HG02610 (cell line): ENCODE measurements around the gene CEACAM6.
"Not testable (repeated sequence)": the region's sequence is repeated elsewhere in the genome, so short reads cannot be mapped to it uniquely, and the experiment has no call there.

Experiments used
- ATAC-seq: cut with Tn5 transposase; IDR thresholded peaks from one replicate; pipeline ENCODE4 v1.9.1; 2021; ENCODE audit warnings: mild to moderate bottlenecking, moderate library complexity; ENCODE audit not compliant: unreplicated experiment

Gene CEACAM6

GRCh38 chr19:41755328-41755913 lies at the start of gene CEACAM6:
TSS of gene CEACAM6 (plus strand) at chr19:41755530. CDS start at chr19:41755639, 109 bp downstream.
- ATAC-seq, result no peak

DNA sequence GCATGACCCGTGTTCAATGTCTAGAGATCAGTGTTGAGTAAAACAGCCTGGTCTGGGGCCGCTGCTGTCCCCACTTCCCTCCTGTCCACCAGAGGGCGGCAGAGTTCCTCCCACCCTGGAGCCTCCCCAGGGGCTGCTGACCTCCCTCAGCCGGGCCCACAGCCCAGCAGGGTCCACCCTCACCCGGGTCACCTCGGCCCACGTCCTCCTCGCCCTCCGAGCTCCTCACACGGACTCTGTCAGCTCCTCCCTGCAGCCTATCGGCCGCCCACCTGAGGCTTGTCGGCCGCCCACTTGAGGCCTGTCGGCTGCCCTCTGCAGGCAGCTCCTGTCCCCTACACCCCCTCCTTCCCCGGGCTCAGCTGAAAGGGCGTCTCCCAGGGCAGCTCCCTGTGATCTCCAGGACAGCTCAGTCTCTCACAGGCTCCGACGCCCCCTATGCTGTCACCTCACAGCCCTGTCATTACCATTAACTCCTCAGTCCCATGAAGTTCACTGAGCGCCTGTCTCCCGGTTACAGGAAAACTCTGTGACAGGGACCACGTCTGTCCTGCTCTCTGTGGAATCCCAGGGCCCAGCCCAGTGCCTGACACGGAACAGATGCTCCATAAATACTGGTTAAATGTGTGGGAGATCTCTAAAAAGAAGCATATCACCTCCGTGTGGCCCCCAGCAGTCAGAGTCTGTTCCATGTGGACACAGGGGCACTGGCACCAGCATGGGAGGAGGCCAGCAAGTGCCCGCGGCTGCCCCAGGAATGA lies 48.4 kb upstream of the CEACAM6 start:
- ATAC-seq, result no peak

DNA sequence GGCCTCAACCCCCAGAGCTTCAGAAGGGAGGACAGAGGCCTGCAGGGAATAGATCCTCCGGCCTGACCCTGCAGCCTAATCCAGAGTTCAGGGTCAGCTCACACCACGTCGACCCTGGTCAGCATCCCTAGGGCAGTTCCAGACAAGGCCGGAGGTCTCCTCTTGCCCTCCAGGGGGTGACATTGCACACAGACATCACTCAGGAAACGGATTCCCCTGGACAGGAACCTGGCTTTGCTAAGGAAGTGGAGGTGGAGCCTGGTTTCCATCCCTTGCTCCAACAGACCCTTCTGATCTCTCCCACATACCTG lies 47.9 kb upstream of the CEACAM6 start:
- no peak for ATAC-seq

DNA sequence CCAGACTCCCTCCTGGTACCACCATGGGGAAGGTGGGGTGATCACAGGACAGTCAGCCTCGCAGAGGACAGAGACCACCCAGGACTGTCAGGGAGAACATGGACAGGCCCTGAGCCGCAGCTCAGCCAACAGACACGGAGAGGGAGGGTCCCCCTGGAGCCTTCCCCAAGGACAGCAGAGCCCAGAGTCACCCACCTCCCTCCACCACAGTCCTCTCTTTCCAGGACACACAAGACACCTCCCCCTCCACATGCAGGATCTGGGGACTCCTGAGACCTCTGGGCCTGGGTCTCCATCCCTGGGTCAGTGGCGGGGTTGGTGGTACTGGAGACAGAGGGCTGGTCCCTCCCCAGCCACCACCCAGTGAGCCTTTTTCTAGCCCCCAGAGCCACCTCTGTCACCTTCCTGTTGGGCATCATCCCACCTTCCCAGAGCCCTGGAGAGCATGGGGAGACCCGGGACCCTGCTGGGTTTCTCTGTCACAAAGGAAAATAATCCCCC lies 47.4 kb upstream of the CEACAM6 start:
- ATAC-seq, result no peak

GRCh38 chr19:41708481-41708880 lies 46.8 kb upstream of the CEACAM6 start, which contains the start of gene CEACAM5:
TSS of gene CEACAM5 (plus strand) at chr19:41708626. CDS start at chr19:41708732, 106 bp downstream.
- no peak for ATAC-seq

- ATAC-seq, result not testable (repeated sequence)
Measured at GRCh38 chr19:41709516-41709915, 45.8 kb upstream of the CEACAM6 start.

- no peak for ATAC-seq
Measured at GRCh38 chr19:41709951-41710645, 45.2 kb upstream of the CEACAM6 start.

DNA sequence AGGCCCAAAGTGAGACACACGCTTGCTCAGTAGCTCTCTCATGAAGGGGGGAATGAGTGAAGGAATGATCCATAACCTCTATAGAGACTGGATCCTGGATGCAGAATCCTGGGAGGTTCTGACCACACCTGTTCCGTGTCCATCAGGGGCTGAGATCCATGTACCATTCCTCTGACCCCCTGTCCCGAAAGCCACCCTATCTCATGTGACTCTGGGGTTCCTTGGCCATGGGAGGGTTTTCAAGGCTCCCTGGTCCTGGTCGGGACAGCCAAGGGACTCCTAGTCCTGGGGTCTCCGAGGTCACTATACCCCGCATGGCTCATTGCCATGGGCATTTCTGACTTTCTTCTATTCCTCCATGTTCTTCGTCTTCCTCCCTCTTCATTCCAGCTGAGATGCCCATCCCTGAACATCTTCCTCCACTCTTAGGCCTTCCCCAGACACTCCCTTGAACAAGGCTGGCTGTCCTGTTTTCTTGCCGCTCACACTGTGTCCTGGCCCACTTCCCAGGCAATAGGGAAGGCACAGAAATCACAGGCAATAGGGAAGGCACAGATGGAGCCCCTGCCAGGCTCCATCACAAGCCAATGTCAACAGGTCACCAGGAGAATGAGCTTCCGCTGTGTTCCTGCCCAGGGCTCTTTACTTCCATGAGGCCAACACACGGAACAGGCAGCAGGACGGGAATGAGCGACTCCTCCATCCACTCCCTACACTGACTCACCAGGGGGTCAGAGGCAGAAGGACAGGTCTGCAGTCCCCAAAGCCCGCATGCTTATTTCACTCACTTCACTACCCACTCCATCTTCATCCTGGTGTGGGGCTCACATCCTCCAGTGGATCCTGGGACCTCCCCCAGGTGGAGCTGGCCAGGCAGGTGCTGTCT lies 43.7 kb upstream of the CEACAM6 start:
- ATAC-seq, result no peak

DNA sequence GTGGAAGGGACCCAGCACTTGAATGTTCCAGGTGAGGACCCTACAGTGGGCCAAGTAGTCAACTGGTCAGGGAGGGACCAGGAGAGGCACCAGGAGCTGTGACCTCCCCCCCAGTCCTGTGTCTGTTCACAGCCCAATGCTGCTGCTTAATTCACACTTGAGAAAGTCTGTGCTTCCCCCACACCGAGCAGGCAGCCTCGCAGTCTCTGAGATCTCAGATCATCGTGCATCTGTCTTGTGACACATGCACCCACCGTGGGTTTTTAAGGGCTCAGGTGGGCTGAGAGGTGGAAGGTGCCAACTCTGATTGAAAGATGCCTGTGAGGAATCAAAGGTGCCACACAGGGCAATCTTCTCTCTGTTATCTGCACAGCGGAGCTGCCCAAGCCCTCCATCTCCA lies 40.7 kb upstream of the CEACAM6 start:
- no peak for ATAC-seq

DNA sequence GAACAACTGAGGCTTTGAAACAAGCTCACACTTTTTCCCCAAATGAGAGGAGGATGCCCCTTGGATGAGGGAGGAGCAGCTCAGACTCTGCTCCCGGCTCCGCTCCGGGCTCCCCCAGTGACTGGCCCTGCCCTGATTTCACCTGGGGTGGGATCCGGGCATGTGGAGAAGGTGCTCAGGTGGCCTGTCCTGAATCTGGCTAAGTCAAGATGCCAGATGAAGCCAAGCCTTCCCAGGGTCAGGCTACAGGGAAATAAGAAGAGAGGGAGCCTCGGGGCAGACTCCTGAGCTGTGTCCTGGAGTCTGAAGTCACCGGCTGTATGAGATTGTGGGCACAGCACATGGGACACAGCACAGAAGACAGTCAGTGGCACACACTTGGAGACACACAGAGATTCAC lies 36.6 kb upstream of the CEACAM6 start:
- no peak for ATAC-seq

- no peak for ATAC-seq
Measured at GRCh38 chr19:41720103-41720502, 35.2 kb upstream of the CEACAM6 start.

GRCh38 chr19:41726493-41726892 lies 28.8 kb upstream of the CEACAM6 start:
- no peak for ATAC-seq

DNA sequence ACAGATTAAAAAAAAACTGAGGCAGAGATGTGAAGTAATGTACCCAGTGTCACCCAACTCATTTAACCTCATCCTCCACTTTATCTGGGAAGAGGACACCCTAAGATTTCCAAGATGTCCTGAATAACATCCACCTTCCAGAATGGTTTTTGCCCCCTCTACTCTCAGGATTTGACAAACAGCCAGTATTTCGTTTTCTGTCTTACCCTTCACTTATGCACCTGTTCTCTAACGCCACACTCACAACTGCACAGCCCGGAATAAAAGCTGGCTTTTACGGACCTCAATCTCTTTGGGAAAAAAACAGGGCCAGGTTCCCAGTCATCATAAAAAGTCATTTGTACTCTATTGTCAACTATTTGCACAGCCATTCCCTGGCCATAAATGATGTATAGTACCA lies 21.2 kb upstream of the CEACAM6 start:
- ATAC-seq, result no peak

DNA sequence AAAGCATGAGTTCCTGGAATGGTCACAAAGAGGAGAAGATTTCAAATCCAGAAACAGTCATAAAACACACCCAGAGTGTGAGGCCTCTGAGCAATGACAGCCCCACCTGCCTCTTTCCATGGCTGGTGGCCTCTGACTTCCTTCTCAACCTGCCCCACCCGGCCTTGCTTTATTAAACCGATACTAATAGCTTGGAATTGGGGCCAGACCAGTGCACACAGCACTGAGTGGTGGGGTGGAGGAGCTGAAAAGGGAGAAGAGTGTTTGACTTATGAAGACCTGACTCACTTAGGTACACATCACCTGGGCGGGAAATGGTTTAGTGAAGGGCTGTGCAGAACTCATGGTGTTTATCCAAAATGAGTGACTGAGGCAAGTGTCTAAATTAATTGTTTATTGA lies 20.7 kb upstream of the CEACAM6 start:
- ATAC-seq, result no peak

DNA sequence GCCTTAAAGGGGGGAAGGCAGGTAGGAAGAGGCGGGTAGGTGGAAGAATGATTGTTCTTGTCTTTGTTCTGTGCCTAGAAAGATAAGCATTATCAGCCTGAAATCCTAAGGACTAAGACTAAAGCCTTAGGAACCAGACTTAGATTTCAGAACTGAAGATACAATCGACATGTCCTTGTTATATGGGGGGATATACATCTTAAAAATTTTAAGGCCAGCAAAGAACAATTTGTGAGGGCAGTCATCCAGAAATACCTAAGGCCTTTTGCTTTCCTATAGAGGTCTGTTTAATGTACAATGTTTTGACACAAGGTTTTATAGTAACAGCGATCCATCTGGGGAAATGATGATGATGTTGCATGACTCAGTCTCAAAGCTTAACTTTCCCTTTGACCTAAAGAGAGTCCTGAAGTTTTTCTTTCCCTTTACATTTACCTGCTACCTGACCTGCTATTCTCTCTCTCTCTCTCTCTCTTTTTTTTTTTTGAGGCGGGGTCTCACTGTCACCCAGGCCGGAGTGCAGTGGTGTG lies 20.2 kb upstream of the CEACAM6 start:
- ATAC-seq, result no peak

GRCh38 chr19:41739361-41739760 lies 16.0 kb upstream of the CEACAM6 start:
- no peak for ATAC-seq

GRCh38 chr19:41740415-41741243 lies 14.7 kb upstream of the CEACAM6 start:
- no peak for ATAC-seq

GRCh38 chr19:41741244-41741554 lies 14.1 kb upstream of the CEACAM6 start:
- no peak for ATAC-seq

DNA sequence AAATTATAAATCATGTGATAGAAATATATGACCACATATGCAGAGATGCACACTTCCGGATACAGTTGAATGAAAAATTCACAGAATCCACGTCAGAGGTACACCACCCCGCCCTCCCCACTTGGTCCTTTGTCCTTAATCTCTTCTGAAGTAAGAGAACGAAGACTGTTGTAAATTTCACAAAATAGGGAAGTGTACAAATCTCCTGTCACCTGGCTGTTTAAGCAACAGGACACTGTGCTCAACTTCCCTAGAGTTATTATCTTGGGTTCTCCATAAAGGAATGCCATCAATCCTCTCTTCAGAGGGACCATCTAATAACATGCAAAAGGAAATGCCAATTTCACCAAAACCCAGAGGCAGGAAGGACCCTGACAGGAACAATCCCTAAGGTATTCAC lies 10.5 kb upstream of the CEACAM6 start:
- ATAC-seq, result no peak

- ATAC-seq, result no peak
Measured at GRCh38 chr19:41745756-41746155, 9.6 kb upstream of the CEACAM6 start.
